Stimulated activated naive CD4-positive, alpha-beta T cell treated with Interleukin-2 at 50 U/mL for 16 hours (primary cell): Measurements from ENCODE around the gene LEP.

Experiments used
- DNase-seq: peaks from one replicate; lab custom pipeline; 2025; lab: John Stamatoyannopoulos, UW

The LEP gene

DNA sequence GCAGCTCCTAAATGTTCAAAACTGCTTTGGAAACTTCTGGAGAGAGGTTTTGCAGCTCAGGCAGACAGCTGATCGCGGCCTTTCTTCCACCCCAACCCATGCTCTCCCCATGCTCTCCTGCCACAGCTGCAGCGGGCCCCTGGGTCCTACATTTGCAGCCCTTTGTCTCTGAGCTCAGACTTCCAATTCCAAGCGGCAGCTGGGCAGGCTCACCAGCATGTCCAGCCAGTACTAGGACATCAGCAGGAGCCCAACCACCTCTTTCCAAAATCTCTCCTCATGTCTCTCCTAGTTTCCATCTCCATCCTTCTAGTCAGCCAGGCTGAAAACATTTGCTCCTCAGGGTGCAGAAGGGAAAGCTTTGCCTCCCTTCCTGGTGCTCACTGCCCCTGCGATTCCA is 6.0 kb downstream of the LEP start:
- DNase-seq: no peak

DNA sequence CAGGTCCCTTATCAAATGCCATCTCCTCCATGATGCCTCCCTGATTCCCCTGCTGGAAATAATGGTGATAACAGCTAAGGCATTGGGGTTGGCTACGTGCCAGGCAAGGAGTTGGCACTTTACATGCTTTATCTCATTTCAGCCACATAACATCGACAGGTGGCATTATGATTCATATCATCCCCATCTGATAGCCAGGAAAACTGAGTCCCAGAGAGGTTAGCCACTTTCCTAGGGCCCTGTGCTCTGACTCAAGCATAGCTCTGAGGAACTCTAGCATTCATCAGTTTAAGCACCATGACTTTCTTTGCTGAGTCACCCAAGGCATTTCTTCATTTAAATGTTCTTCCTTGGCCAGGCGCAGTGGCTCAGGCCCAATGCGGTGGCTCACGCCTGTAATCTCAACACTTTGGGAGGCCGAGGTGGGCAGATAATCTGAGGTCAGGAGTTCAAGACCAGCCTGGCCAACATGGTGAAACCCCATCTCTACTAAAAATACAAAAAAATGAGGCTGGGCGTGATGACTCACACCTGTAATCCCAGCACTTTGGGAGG is 6.6 kb downstream of the LEP start:
- no peak for DNase-seq

GRCh38 chr7:128251337-128251736 is 10.3 kb downstream of the LEP start:
- no peak for DNase-seq

DNA sequence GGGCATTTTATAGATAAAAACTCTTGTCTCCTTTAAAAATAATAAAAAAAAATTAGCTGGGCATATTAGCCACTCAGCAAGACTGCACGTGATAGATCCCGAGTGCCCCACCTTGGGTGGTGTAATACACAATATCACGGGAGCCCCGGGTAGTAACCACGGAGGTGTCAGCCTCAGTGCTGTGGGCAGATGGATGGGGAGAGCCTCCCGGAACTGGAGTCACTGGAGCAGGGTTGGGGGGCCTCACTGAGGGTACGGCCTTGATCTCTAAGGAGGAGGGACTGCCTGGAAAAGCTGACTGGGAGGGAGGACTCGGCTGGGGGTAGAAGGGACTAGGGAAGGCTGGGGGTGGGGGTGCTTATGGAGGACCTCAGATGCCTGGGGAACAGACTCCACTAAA is 12.6 kb downstream of the LEP start:
- no peak for DNase-seq

DNA sequence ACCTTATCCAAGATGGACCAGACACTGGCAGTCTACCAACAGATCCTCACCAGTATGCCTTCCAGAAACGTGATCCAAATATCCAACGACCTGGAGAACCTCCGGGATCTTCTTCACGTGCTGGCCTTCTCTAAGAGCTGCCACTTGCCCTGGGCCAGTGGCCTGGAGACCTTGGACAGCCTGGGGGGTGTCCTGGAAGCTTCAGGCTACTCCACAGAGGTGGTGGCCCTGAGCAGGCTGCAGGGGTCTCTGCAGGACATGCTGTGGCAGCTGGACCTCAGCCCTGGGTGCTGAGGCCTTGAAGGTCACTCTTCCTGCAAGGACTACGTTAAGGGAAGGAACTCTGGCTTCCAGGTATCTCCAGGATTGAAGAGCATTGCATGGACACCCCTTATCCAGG is 13.4 kb downstream of the LEP start:
- no peak for DNase-seq

DNA sequence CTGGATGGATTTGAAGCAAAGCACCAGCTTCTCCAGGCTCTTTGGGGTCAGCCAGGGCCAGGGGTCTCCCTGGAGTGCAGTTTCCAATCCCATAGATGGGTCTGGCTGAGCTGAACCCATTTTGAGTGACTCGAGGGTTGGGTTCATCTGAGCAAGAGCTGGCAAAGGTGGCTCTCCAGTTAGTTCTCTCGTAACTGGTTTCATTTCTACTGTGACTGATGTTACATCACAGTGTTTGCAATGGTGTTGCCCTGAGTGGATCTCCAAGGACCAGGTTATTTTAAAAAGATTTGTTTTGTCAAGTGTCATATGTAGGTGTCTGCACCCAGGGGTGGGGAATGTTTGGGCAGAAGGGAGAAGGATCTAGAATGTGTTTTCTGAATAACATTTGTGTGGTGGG is 14.2 kb downstream of the LEP start:
- DNase-seq: no peak

- no peak for DNase-seq
Measured at GRCh38 chr7:128257458-128257857, 16.4 kb downstream of the LEP start.

- no peak for DNase-seq
Measured at GRCh38 chr7:128259131-128260061, 18.3 kb downstream of the LEP start.

- no peak for DNase-seq
Measured at GRCh38 chr7:128260069-128260795, 19.2 kb downstream of the LEP start.

DNA sequence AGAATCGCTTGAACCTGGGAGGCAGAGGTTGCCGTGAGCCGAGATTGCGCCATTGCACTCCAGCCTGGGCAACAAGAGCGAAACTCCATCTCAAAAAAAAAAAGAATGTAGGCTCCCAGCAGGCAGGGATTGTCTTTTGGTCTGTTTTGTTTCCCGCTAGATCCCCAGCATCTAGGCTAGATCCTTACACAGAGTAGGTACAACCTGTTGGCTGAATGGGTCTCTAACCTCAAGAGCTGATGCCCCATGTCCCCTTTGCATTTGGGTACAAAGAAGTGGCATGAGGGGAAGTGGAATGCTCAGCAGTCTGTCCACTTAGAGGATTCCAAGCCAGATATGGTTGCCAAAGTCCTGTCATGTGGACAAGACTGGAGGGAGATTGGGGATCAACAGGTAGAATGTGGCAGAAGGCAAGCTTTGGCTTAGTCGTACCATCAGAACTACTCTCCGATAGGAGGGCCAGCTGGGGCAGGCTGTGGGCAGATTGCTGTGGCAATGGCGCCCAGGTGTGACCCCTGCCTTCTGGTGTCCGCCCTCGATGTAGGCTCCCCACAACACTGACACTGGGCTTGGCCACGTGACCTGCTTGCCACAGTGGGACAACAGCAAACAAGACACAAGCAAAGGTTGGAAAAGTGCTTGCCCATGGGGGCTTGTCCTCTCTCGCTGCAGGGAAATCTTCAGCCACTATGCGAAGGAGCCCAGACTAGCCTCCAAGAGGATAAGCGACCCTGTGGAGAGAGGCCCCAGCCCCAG is 21.4 kb downstream of the LEP start:
- no peak for DNase-seq

DNA sequence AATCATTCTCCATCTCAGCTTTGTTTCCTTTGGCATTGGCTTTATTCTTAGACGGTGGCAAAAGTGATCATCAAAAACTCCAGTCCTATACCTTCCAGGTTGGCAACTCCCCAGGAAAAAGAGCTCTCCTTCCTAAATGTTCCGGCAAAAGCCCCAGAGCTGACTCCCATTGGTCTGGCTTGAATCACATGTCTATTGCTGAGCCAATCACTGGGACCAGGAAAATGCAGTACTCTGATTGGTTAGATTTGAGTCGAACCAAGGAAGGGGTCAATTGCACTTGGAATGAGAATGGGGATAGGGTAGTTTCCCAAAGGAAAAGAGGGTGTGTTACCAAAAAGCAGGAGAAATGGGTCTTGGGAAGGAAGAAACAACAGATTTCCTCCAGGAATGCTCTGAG is 22.3 kb downstream of the LEP start:
- no peak for DNase-seq

DNA sequence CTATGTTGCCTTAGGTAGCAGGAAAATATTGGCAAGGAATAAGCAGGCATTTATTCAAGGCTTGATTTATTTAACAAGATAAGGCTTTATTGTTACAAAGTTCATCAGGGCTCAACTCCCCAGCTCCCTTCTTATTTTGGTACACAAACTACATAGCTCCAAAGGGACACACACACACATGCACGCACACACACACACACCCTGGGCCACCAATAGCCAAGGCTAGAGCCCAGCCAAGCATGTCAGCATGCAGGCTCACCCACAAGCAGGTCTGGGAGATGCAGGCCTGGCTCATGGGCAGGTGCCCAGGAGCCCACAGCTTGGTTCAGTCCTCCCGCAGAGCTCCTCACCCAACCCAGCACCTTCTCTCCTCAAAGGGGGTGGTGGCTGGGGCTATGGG is 23.4 kb downstream of the LEP start:
- no peak for DNase-seq

- DNase-seq: no peak
Measured at GRCh38 chr7:128265156-128265905, 24.3 kb downstream of the LEP start.

DNA sequence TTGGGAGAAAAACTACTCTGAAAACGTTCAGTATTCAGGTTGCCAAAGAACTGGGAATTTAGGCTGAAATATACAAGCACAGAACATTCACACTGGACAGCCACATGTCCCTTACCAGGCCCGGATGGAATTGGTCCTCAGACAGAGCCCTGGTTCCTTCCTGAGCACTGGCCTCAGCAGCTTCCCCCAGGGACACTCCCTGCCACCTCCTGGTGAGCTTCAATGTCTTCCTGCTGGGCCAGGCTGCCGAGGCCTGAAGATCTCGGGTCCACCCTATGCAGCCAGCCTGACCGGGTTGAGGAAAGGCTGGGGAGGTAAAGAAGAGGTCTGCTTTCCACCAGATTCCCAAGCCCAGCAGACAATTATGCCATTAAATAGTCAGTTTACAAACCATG is 24.8 kb downstream of the LEP start:
- DNase-seq: no peak

- no peak for DNase-seq
Measured at GRCh38 chr7:128266529-128266882, 25.4 kb downstream of the LEP start.

GRCh38 chr7:128266883-128267594 is 26.0 kb downstream of the LEP start:
- DNase-seq: no peak

DNA sequence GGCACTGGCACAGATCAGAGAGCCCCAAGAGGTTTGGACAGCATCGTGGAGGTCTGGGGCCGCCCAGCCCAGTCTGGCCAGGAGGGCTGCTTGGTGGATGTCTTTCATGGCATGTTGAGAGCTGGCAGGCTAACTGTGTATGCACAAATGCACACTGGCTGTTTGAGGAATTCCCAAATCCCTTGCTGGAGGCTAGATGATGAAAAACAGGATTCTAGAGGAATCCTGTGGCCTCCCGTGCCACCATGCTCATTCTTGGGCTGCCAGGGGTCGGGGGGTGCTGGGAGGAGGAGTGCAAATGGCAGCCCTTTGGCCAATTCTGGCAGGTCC is 26.5 kb downstream of the LEP start:
- DNase-seq: no peak

- DNase-seq: no peak
Measured at GRCh38 chr7:128268233-128268632, 27.2 kb downstream of the LEP start.

DNA sequence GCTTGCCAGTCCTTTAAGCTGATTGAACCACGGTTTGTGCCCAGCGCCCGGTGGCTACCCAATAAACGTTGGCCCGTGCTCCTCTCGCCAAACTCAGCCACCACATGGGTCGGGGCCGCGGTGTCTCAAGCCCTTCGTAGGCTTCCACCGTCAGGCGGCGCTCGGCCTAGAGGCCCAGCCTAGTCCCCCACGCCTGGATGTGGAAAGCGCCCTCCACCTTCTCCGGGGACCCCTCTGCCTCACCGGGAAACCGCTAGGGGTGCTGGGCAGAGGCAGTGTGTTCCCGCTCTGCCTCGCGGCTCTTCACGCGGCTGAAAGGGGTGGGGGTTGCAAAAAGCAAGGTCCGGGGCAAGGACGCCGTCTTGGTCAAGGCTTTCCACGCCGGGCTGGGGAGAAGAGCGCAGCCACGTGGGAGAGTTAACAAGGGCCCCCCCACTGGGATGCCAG is 29.8 kb downstream of the LEP start:
- no peak for DNase-seq

GRCh38 chr7:128271471-128271941 is 30.4 kb downstream of the LEP start:
- DNase-seq: no peak

DNA sequence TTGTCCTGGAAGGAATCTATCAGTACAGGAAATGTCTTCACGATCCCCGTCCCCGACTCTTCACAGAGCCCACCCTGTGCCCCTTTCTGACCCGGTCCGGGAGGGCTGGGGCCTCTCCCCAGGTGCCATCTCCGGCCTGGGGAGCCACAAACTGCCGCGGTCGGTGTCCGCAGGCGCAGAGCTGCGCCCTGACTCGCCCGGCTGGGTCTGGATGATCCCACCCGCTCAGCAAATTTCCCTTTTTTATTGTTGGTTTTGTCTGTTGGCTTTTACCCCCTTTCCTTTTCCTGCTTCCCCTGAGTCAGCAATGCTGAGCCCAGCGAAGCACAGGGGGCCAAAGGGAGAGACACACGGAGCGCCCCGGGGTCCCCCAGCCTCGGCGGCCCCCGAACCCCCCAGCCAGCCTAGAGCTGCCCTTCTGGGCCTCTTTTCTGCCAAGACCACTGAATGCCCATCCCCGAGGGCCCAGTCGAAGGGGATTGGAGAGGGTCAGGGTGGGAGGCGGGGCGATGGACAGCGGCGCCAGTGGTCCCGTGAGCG is 30.9 kb downstream of the LEP start:
- DNase-seq: no peak
